ENCODE measurements around the gene SLC26A8.
"Not testable (repeated sequence)": the region's sequence is repeated elsewhere in the genome, so short reads cannot be mapped to it uniquely, and the experiment has no call there.

SLC26A8 gene

GRCh38 chr6:36000451-36000850 is 24.0 kb downstream of the SLC26A8 start:
- DNase-seq: no peak

DNA sequence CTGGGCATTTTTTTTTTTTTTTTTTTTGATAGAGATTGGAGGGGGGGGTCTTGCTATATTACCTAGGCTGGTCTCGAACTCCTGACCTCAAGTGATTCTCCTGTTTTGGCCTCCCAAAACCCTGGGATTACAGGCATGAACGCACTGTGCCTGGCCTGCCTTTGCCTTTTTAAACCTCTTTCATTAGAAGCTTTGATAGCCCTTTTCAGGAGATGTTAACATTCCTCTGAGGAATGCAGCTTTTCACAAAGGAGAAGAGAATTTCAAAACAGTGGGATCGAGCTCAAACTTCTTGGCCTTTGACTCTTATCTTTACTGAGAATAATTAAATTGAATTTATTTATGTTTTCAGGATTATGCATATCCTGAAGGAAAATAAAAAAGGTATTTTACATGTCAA is 31.3 kb downstream of the SLC26A8 start:
- no peak for DNase-seq

DNA sequence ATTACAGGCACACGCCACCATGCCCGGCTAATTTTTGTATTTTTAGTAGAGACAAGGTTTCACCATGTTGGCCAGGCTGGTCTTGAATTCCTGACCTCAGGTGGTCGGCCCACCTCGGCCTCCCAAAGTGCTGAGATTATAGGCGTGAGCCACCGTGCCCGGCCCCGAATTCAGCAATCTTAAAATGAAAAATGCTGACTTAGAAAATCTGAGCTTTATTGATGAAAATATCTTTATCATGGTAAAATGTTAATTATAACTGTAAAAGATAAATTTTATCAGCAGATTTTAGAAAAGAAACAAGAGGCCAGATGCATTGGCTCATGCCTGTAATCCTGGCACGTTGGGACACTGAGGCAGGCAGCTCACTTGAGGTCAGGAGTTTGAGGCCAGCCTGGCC is 36.4 kb downstream of the SLC26A8 start:
- DNase-seq: not testable (repeated sequence)

- DNase-seq: no peak
Observed at GRCh38 chr6:35984701-35985100, 39.7 kb downstream of the SLC26A8 start.

- no peak for DNase-seq
Observed at GRCh38 chr6:35980991-35981645, 43.3 kb downstream of the SLC26A8 start.

DNA sequence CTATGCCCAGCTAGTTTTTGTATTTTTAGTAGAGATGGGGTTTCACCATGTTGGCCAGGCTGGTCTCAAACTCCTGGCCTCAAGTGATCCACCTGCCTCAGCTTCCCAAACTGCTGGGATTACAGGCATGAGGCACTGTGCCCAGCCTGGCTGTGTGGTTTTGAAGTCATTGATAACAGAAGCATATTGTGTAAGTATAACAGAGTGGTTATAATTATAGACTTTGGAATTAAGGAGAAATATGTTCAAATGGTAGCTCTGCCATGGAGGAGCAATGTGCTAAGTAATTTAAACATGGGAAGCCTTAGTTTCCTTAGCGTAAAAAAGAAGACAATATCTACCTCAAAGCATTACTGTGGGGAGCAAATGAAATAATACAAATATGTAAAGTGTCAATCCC is 44.3 kb downstream of the SLC26A8 start:
- DNase-seq: not testable (repeated sequence)

GRCh38 chr6:35977308-35977707 is 47.1 kb downstream of the SLC26A8 start:
- no peak for DNase-seq

GRCh38 chr6:35973670-35974222 is 50.7 kb downstream of the SLC26A8 start:
- no peak for DNase-seq

GRCh38 chr6:35972471-35973367 is 51.7 kb downstream of the SLC26A8 start:
- DNase-seq: no peak

- DNase-seq: no peak
Observed at GRCh38 chr6:35970181-35970580, 54.3 kb downstream of the SLC26A8 start.

DNA sequence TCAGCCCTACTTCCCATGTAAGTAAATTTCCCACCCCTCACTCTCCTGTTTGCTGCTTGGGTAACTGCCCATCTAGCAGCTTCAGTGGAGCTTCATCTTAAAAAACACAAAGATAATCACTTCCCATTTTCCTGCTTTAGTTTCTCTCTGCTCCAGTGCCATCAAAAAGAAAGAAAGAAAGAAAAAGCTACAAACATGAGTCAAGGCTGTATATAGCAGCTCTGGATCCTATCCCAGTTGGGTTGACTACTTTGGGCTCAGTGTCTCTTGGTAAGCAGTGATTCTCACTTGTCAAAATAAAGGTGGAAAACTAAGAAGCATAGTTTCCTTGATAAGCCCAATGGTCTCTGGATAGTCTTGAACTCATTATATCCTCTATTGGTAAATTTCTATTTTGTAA is 54.8 kb downstream of the SLC26A8 start:
- DNase-seq: no peak

- DNase-seq: no peak
Observed at GRCh38 chr6:35968821-35969220, 55.6 kb downstream of the SLC26A8 start.

GRCh38 chr6:35967076-35967774 is 57.2 kb downstream of the SLC26A8 start:
- DNase-seq: no peak

DNA sequence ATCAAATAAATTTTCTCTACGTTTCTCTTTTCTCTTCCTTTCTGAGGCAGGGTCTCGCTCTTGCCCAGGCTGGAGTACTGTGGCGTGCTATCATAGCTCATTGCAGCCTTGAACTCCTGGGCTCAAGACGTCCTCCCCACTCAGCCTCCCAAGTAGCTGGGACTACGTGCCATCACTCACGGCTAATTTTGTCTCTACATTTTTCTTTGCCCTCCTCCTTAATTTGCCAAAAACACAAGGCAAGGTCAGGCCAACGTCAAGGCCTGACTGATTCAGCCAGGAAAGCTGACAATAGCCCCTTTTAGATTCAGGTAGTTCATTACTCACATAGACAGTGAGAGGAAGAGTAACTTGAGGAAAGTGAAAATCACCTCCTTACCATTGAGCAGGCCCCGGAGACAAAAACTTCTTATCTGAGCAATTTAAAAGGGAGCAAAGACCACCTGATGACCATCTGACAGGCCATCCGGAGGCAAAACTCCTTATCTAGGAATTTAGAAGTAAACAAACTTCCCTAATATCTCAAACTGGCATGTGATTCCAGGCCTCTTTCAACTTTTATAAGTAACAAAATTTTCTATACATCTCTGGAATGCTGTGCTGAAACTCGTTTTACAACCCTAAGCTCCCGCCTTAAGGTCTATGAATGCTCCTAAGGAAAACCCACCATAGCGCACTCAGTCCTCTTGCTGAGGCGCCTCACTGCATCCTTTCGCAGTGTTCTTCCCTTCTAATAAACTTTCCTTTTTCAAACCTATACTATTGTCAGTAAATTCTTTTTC is 61.5 kb downstream of the SLC26A8 start:
- DNase-seq: no peak

DNA sequence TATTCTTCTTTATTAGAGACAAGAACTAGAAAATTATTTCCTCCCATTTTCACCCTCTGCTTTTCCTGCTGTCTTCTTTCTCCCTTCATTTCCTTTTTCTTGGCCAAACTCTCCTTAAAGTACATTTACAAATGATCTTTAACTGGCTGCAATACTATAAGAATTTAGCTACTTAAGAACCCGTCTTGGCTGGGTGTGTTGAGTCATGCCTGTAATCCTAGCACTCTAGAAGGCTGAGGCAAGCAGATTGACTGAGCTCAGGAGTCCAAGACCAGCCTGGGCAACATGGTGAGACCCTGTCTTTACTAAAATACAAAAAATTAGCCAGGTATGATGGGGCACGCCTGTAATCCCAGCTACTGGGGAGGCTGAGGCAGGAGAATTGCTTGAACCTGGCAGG is 64.3 kb downstream of the SLC26A8 start:
- DNase-seq: no peak

- no peak for DNase-seq
Observed at GRCh38 chr6:35955970-35956369, 68.5 kb downstream of the SLC26A8 start.

DNA sequence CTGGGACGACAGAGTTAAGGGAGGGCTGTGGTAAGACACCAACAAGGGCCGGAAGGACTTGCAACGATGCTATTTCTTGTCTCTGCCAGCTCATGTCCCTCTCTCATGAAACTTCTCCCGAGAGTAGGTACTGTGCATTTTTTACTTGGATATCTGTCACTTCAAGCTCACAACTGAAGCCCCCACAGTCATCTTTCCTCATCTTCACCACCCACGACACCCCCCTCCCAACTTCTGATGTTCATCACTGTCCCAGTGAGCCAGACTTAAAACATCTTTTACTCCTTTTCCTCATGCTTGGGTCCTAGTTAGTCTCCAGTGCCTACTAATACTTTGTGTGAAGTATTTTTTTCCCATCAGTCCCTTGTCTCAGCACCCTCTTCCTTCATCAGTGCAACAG is 68.9 kb downstream of the SLC26A8 start:
- DNase-seq: no peak

GRCh38 chr6:35955071-35955470 is 69.4 kb downstream of the SLC26A8 start:
- no peak for DNase-seq

DNA sequence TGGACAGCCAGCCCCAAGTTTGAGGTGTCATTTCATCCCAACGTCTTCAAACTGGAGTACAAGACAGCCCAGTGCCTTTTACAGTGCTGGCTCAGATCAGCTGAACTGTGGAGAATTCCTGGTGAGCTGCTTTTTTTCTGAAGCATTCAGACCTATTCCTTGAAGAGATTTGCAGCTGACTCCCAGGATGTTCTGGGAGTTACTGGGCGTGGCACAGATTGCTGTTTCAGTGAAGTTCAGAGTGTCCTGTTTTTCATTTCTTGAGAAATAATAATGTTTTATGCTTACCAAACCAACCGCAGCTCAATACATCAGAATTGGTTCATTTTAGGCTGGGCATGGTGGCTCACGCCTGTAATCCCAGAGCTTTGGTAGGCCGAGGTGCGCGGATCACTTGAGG is 70.1 kb downstream of the SLC26A8 start:
- no peak for DNase-seq

GRCh38 chr6:35948725-35949124 is 75.7 kb downstream of the SLC26A8 start:
- no peak for DNase-seq

- no peak for DNase-seq
Observed at GRCh38 chr6:35945650-35946025, 78.8 kb downstream of the SLC26A8 start.

DNA sequence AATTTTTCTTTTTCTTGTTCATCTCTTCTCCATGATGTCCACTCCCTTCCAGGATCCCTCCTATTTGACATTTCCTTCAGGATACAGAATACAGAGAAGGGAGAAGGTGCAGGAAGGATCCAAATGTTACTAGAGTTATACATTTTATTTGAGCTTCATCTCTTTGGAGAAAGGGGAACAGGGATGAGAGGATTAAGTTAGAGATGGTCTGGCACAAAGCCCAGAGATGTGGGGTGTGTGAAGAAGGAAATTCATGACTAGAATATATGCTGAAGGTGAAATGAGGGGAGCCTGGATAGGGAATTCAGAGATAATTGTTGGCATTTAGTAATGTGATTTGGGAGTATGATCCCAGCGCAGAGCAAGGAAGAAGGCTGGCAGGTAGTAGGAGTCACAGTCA is 81.1 kb downstream of the SLC26A8 start:
- DNase-seq: no peak

GRCh38 chr6:35942355-35942754 is 82.1 kb downstream of the SLC26A8 start:
- no peak for DNase-seq
